ENCODE data around the gene RALB. TPM values are rescaled to one million over a fixed set of nuclear protein-coding genes. Genes with fewer than 3 reads are reported as not detected.
A peak's percentile ranks its signal among the peaks of the same experiment; 100 is the strongest.
"Not testable (repeated sequence)": the region's sequence is repeated elsewhere in the genome, so short reads cannot be mapped to it uniquely, and the experiment has no call there.

The RALB gene
- total RNA-seq, 2 experiments from 2014 or later = 3.1 to 3.6 TPM

GRCh38 chr2:120231564-120231973 lies 21.1 kb upstream of the RALB start:
- intact Hi-C loops (cut with DNase I, micrococcal nuclease) = loop anchor here in 1 of 2 experiments (5.0 kb wide), 1 partner anchor 54 kb away; no protein-coding TSS in a partner anchor
- H3K9me3 Mint-ChIP-seq = no peaks in the 10 kb centered on the region
- peak overlapping the region; percentile 70 for H3K4me3 ChIP-seq (ENCODE audit: low read length)
- H3K36me3 ChIP-seq (ENCODE audit: insufficient read depth, low read length) = no peaks in the 10 kb centered on the region
- H3K9me3 ChIP-seq (ENCODE audit: control insufficient read depth in 1 of 2, insufficient read depth in 1 of 2, low read length in 2 of 2) = no peaks in the 10 kb centered on the region
- H3K27me3 Mint-ChIP-seq = no peaks in the 10 kb centered on the region
- H3K4me1 ChIP-seq (ENCODE audit: insufficient read depth, low read length) = peaks cover 48% of the 10 kb centered on the region
- no peak for TF ChIP-seq CTCF (IDR thresholded peaks at IDR 0.05)
- CTCF ChIA-PET = interaction anchor here (0.7 to 2.1 kb wide), 4 partner anchors 9 to 553 kb away, joined by 3 to 10 read pairs (median 4); partner anchors contain the start of gene TMEM185B
- POLR2A ChIA-PET = interaction anchor here (1.3 to 4.0 kb wide), 8 partner anchors 8 to 553 kb away, joined by 4 to 57 read pairs (median 10); partner anchors contain the start of genes PTPN4, RALB, TMEM177 and TMEM185B
- ATAC-seq (ENCODE audit: poor library complexity) = peak; percentile 18
- peak in 2 of 14 experiments; percentile 23 to 37 for DNase-seq
- H3K27ac ChIP-seq (ENCODE audit: low read depth in 1 of 2, low read length in 2 of 2) = peak overlapping the region; percentile 66 to 80
- peak overlapping the region; percentile 95 for H3K4me3 Mint-ChIP-seq
- H3K27me3 ChIP-seq (ENCODE audit: control insufficient read depth in 1 of 2, insufficient read depth in 2 of 2, low read length in 2 of 2) = no peaks in the 10 kb centered on the region
- H3K36me3 Mint-ChIP-seq (ENCODE audit: low read depth) = peaks cover 9% of the 10 kb centered on the region
- H3K27ac Mint-ChIP-seq = peak overlapping the region; percentile 95
- H3K4me1 Mint-ChIP-seq (ENCODE audit: low read depth) = peaks cover 63% of the 10 kb centered on the region

- Histone ChIP-seq H3K27me3 (ENCODE audit: control insufficient read depth in 1 of 2, insufficient read depth in 2 of 2, low read length in 2 of 2) (no peaks in the 10 kb centered on the region), H3K4me3 (ENCODE audit: low read length) (peak overlapping the region; percentile 70), H3K4me1 (ENCODE audit: insufficient read depth, low read length) (peaks cover 45% of the 10 kb centered on the region), H3K27ac (ENCODE audit: low read depth in 1 of 2, low read length in 2 of 2) (peak overlapping the region; percentile 66 to 80), H3K9me3 (ENCODE audit: control insufficient read depth in 1 of 2, insufficient read depth in 1 of 2, low read length in 2 of 2) (no peaks in the 10 kb centered on the region), H3K36me3 (ENCODE audit: insufficient read depth, low read length) (no peaks in the 10 kb centered on the region)
- POLR2A ChIA-PET = interaction anchor here (0.6 to 4.0 kb wide), 14 partner anchors 9 to 553 kb away, joined by 3 to 57 read pairs (median 5); partner anchors contain the start of genes PTPN4, RALB, TMEM177 and TMEM185B
- Mint-ChIP-seq H3K4me3 (peak overlapping the region; percentile 95), H3K27me3 (no peaks in the 10 kb centered on the region), H3K4me1 (ENCODE audit: low read depth) (peaks cover 62% of the 10 kb centered on the region), H3K9me3 (no peaks in the 10 kb centered on the region), H3K27ac (peak overlapping the region; percentile 95), H3K36me3 (ENCODE audit: low read depth) (peaks cover 9% of the 10 kb centered on the region)
- CTCF ChIA-PET = interaction anchor here (0.7 to 2.1 kb wide), 5 partner anchors 9 to 553 kb away, joined by 3 to 10 read pairs (median 4); partner anchors contain the start of gene TMEM185B
- TF ChIP-seq CTCF (IDR thresholded peaks at IDR 0.05) = no peak
- DNase-seq (peak; percentile 32 to 91 (median 54)), ATAC-seq (ENCODE audit: poor library complexity) (peak; percentile 90)
- intact Hi-C loops (cut with DNase I, micrococcal nuclease) = loop anchor here (2.0 to 5.0 kb wide), 3 partner anchors 19 to 55 kb away; partner anchors contain the start of gene RALB (in 1 of the 2)
These were observed 20.5 kb upstream of the RALB start for GRCh38 chr2:120231974-120232635.

- H3K4me1 ChIP-seq (ENCODE audit: insufficient read depth, low read length) = peaks cover 37% of the 10 kb centered on the region
- no peak for ATAC-seq (ENCODE audit: poor library complexity)
- peak overlapping the region; percentile 66 to 80 for H3K27ac ChIP-seq (ENCODE audit: low read depth in 1 of 2, low read length in 2 of 2)
- peak overlapping the region; percentile 95 for H3K27ac Mint-ChIP-seq
- intact Hi-C loops (cut with DNase I, micrococcal nuclease) = loop anchor here (2.0 to 5.0 kb wide), 3 partner anchors 18 to 56 kb away; partner anchors contain the start of gene RALB (in 1 of the 2)
- H3K9me3 ChIP-seq (ENCODE audit: control insufficient read depth in 1 of 2, insufficient read depth in 1 of 2, low read length in 2 of 2) = no peaks in the 10 kb centered on the region
- DNase-seq = no peak
- H3K27me3 Mint-ChIP-seq = no peaks in the 10 kb centered on the region
- peak overlapping the region; percentile 70 for H3K4me3 ChIP-seq (ENCODE audit: low read length)
- H3K4me3 Mint-ChIP-seq = peak overlapping the region; percentile 95
- ChIA-PET POLR2A (interaction anchor here (1.1 to 4.0 kb wide), 8 partner anchors 10 to 555 kb away, joined by 3 to 57 read pairs (median 8); partner anchors contain the start of genes PTPN4, RALB, TMEM177 and TMEM185B), CTCF (no interaction called here)
- no peaks in the 10 kb centered on the region for H3K9me3 Mint-ChIP-seq
- no peaks in the 10 kb centered on the region for H3K36me3 ChIP-seq (ENCODE audit: insufficient read depth, low read length)
- H3K4me1 Mint-ChIP-seq (ENCODE audit: low read depth) = peaks cover 50% of the 10 kb centered on the region
- peaks cover 9% of the 10 kb centered on the region for H3K36me3 Mint-ChIP-seq (ENCODE audit: low read depth)
- H3K27me3 ChIP-seq (ENCODE audit: control insufficient read depth in 1 of 2, insufficient read depth in 2 of 2, low read length in 2 of 2) = no peaks in the 10 kb centered on the region
- TF ChIP-seq CTCF (IDR thresholded peaks at IDR 0.05) = no peak
These were observed 19.4 kb upstream of the RALB start for GRCh38 chr2:120233292-120233691.

GRCh38 chr2:120235158-120235557 lies 17.5 kb upstream of the RALB start:
- H3K27me3 Mint-ChIP-seq; H3K27ac Mint-ChIP-seq; H3K4me3 ChIP-seq (ENCODE audit: low read length); H3K9me3 Mint-ChIP-seq; ATAC-seq (ENCODE audit: poor library complexity); H3K27me3 ChIP-seq (ENCODE audit: control insufficient read depth in 1 of 2, insufficient read depth in 2 of 2, low read length in 2 of 2); DNase-seq; H3K4me3 Mint-ChIP-seq; H3K9me3 ChIP-seq (ENCODE audit: control insufficient read depth in 1 of 2, insufficient read depth in 1 of 2, low read length in 2 of 2); H3K27ac ChIP-seq (ENCODE audit: low read depth in 1 of 2, low read length in 2 of 2); H3K36me3 ChIP-seq (ENCODE audit: insufficient read depth, low read length); H3K36me3 Mint-ChIP-seq (ENCODE audit: low read depth); intact Hi-C loops (cut with DNase I, micrococcal nuclease); POLR2A ChIA-PET: not testable (repeated sequence)
- peaks cover 34% of the 10 kb centered on the region for H3K4me1 Mint-ChIP-seq (ENCODE audit: low read depth)
- peaks cover 31% of the 10 kb centered on the region for H3K4me1 ChIP-seq (ENCODE audit: insufficient read depth, low read length)
- CTCF ChIA-PET = interaction anchor here (1.2 kb wide), 1 partner anchor 78 kb away, joined by 3 read pairs; no protein-coding TSS in a partner anchor

Data from CD4-positive, alpha-beta T cell (primary cell).